ENCODE results near the gene RPN2. TPM values are rescaled to one million over a fixed set of nuclear protein-coding genes. Genes with fewer than 3 reads are reported as not detected.

Gene RPN2
- total and polyA plus RNA-seq, 2 of the 13 experiments (the other 11 are each of a cell fraction or from before 2014, with no cell fraction given) = 587 to 1,818 TPM

DNA sequence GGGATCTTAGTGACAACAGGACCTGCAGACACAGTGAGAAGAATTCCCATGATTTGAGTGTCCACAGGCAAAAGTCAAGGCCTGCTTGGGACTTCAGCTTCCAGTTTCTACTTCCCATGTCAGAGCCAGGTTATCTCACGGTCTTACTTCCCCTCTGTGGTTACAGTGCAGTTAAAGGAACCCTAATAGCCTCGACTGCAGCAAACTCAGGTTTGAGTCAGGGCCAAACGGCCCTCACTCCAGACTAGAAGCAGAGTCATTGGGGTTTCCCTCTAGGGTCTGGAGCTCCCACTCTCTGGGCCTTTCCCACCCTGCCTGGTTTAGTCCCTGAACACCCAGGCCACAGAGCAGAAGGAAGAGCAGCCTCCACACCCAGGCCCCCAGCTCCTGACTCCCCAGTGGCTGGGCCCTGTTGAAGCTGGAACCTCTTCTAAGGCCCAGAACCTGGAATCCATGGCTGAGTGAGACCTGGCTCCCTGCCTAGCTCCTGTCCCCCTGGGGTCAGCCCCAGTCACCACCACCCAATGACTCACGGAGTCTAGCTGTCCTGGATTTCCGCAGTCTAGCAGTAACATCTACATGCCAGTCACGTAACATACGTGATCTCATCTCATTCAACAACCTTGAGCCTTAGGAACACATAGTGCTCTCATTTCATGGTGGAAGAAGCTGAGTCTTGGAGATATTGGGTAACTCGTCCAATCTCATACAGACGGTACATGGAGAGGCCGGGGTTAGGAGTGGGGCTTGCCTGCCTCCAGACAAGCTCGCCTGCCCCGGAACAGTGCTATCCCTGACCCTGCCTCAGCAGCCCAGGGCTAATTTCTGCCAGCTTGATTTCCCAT, 91.7 kb downstream of the RPN2 start (continued):
- TF ChIP-seq ZNF441 (CRISPR knock-in tag; IDR thresholded peaks at IDR 0.05; ENCODE audit: borderline replicate concordance) = peak; percentile 61; the same call in 1 of the 2 replicates
- TF ChIP-seq, protein P1, sequence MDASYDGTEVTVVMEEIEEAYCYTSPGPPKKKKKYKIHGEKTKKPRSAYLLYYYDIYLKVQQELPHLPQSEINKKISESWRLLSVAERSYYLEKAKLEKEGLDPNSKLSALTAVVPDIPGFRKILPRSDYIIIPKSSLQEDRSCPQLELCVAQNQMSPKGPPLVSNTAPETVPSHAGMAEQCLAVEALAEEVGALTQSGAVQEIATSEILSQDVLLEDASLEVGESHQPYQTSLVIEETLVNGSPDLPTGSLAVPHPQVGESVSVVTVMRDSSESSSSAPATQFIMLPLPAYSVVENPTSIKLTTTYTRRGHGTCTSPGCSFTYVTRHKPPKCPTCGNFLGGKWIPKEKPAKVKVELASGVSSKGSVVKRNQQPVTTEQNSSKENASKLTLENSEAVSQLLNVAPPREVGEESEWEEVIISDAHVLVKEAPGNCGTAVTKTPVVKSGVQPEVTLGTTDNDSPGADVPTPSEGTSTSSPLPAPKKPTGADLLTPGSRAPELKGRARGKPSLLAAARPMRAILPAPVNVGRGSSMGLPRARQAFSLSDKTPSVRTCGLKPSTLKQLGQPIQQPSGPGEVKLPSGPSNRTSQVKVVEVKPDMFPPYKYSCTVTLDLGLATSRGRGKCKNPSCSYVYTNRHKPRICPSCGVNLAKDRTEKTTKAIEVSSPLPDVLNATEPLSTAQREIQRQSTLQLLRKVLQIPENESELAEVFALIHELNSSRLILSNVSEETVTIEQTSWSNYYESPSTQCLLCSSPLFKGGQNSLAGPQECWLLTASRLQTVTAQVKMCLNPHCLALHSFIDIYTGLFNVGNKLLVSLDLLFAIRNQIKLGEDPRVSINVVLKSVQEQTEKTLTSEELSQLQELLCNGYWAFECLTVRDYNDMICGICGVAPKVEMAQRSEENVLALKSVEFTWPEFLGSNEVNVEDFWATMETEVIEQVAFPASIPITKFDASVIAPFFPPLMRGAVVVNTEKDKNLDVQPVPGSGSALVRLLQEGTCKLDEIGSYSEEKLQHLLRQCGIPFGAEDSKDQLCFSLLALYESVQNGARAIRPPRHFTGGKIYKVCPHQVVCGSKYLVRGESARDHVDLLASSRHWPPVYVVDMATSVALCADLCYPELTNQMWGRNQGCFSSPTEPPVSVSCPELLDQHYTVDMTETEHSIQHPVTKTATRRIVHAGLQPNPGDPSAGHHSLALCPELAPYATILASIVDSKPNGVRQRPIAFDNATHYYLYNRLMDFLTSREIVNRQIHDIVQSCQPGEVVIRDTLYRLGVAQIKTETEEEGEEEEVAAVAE (CRISPR knock-in tag; IDR thresholded peaks at IDR 0.05; ENCODE audit: borderline replicate concordance) = 0 out of 2 replicates have a peak, but pooled peaks have one; percentile 6
- TF ChIP-seq, protein P2, sequence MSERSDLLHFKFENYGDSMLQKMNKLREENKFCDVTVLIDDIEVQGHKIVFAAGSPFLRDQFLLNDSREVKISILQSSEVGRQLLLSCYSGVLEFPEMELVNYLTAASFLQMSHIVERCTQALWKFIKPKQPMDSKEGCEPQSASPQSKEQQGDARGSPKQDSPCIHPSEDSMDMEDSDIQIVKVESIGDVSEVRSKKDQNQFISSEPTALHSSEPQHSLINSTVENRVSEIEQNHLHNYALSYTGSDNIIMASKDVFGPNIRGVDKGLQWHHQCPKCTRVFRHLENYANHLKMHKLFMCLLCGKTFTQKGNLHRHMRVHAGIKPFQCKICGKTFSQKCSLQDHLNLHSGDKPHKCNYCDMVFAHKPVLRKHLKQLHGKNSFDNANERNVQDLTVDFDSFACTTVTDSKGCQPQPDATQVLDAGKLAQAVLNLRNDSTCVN (CRISPR knock-in tag; IDR thresholded peaks at IDR 0.05; ENCODE audit: borderline replicate concordance) = no peak
- 0 out of 2 replicates have a peak, but pooled peaks have one; percentile 26 for TF ChIP-seq ZNF367 (CRISPR knock-in tag; IDR thresholded peaks at IDR 0.05; ENCODE audit: borderline replicate concordance)
- 0 out of 2 replicates have a peak, but pooled peaks have one; percentile 24 for TF ChIP-seq ZNF317 (CRISPR knock-in tag; IDR thresholded peaks at IDR 0.05)
- TF ChIP-seq NR2F6 (IDR thresholded peaks at IDR 0.05) = no peak
- TF ChIP-seq NR2F6 (CRISPR knock-in tag; IDR thresholded peaks at IDR 0.05) = peak; percentile 38; the same call in 1 of the 2 replicates
- peak; percentile 54; the same call in 1 of the 2 replicates for TF ChIP-seq ZNF605 (CRISPR knock-in tag; IDR thresholded peaks at IDR 0.05)
- TF ChIP-seq ZNF235 (CRISPR knock-in tag; IDR thresholded peaks at IDR 0.05; ENCODE audit: borderline replicate concordance) = 0 out of 2 replicates have a peak, but pooled peaks have one; percentile 49
- TF ChIP-seq, protein P3, sequence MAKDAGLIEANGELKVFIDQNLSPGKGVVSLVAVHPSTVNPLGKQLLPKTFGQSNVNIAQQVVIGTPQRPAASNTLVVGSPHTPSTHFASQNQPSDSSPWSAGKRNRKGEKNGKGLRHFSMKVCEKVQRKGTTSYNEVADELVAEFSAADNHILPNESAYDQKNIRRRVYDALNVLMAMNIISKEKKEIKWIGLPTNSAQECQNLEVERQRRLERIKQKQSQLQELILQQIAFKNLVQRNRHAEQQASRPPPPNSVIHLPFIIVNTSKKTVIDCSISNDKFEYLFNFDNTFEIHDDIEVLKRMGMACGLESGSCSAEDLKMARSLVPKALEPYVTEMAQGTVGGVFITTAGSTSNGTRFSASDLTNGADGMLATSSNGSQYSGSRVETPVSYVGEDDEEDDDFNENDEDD (CRISPR knock-in tag; IDR thresholded peaks at IDR 0.05; ENCODE audit: borderline replicate concordance) = no peak
- TF ChIP-seq GATA4 (IDR thresholded peaks at IDR 0.05; ENCODE audit: borderline replicate concordance, low read depth) = 0 out of 2 replicates have a peak, but pooled peaks have one; percentile 14
- TF ChIP-seq, protein P4, sequence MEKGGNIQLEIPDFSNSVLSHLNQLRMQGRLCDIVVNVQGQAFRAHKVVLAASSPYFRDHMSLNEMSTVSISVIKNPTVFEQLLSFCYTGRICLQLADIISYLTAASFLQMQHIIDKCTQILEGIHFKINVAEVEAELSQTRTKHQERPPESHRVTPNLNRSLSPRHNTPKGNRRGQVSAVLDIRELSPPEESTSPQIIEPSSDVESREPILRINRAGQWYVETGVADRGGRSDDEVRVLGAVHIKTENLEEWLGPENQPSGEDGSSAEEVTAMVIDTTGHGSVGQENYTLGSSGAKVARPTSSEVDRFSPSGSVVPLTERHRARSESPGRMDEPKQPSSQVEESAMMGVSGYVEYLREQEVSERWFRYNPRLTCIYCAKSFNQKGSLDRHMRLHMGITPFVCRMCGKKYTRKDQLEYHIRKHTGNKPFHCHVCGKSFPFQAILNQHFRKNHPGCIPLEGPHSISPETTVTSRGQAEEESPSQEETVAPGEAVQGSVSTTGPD (CRISPR knock-in tag; IDR thresholded peaks at IDR 0.05) = 0 out of 2 replicates have a peak, but pooled peaks have one; percentile 31
- TF ChIP-seq ZNF121 (CRISPR knock-in tag; IDR thresholded peaks at IDR 0.05) = no peak; the same call in 1 of the 2 replicates
- TF ChIP-seq TCF7L2 (IDR thresholded peaks at IDR 0.05; ENCODE audit: low read depth, low read length) = no peak
- TF ChIP-seq, protein P5, sequence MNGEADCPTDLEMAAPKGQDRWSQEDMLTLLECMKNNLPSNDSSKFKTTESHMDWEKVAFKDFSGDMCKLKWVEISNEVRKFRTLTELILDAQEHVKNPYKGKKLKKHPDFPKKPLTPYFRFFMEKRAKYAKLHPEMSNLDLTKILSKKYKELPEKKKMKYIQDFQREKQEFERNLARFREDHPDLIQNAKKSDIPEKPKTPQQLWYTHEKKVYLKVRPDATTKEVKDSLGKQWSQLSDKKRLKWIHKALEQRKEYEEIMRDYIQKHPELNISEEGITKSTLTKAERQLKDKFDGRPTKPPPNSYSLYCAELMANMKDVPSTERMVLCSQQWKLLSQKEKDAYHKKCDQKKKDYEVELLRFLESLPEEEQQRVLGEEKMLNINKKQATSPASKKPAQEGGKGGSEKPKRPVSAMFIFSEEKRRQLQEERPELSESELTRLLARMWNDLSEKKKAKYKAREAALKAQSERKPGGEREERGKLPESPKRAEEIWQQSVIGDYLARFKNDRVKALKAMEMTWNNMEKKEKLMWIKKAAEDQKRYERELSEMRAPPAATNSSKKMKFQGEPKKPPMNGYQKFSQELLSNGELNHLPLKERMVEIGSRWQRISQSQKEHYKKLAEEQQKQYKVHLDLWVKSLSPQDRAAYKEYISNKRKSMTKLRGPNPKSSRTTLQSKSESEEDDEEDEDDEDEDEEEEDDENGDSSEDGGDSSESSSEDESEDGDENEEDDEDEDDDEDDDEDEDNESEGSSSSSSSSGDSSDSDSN (CRISPR knock-in tag; IDR thresholded peaks at IDR 0.05) = peak; percentile 30

All from HepG2 (cell line).